ENCODE data around the gene HDAC8.

Gene HDAC8

DNA sequence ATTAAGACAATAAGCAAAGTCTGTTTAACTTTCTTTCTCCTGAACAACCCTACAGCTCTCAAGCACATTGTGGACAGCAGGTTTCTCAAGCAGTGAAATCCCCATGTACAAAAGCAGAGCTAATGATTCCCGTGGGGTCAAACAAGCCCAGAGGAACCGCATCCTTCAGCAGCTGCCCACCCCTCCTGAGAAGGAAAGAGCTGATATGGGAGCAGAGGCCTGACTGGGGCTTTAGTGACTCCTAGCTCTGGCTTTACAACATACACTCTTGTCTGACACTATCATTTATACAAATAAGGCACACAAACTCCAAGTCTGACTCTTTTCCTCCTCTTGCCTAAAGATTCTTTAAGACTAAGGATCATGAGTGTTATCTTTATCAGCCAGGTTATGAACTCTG lies 32.8 kb downstream of the HDAC8 start:
- Histone ChIP-seq H4K8ac (ENCODE audit: low read depth, low read length) (no peak overlapping the region), H4K91ac (ENCODE audit: low read depth, low read length, poor library complexity) (no peak overlapping the region), H3K27me3 (ENCODE audit: control insufficient read depth in 3 of 3, insufficient read depth in 3 of 3, low read depth in 1 of 3, low read length in 3 of 3) (no peaks in the 10 kb centered on the region), H3K9me3 (replicated peaks in 1 of 2; ENCODE audit: control insufficient read depth in 2 of 2, insufficient read depth in 1 of 2, low read depth in 1 of 2, low read length in 2 of 2) (no peaks in the 10 kb centered on the region), H2AFZ (ENCODE audit: low read length) (no peak overlapping the region), H2BK15ac (ENCODE audit: low read length) (no peak overlapping the region), H3K9ac (ENCODE audit: low read depth, low read length, poor library complexity) (no peak overlapping the region), H3K4me1 (ENCODE audit: control insufficient read depth in 2 of 2, insufficient read depth in 1 of 2, low read depth in 1 of 2, low read length in 2 of 2) (no peaks in the 10 kb centered on the region), H3K14ac (ENCODE audit: low read length) (no peak overlapping the region), H3K79me1 (ENCODE audit: low read depth, low read length) (no peaks in the 10 kb centered on the region), H3K23ac (ENCODE audit: low read depth, low read length, poor library complexity) (no peak overlapping the region), H2BK12ac (ENCODE audit: low read length) (no peak overlapping the region), H3K27ac (replicated peaks; ENCODE audit: low read length) (no peak overlapping the region), H3K4me2 (ENCODE audit: insufficient read depth, low read length, poor library complexity, severe bottlenecking) (no peak overlapping the region), H3K36me3 (replicated peaks in 1 of 2; ENCODE audit: control insufficient read depth in 2 of 2, insufficient read depth in 2 of 2, low read length in 2 of 2) (peaks cover 0 to 8% of the 10 kb centered on the region in 2 donors), H3K4ac (ENCODE audit: low read length) (no peak overlapping the region), H2AK5ac (ENCODE audit: low read depth, low read length) (no peak overlapping the region), H2BK5ac (ENCODE audit: low read length) (no peak overlapping the region), H3K18ac (ENCODE audit: low read length) (no peak overlapping the region), H3K4me3 (ENCODE audit: low read length in 2 of 2) (no peak overlapping the region), H2BK120ac (ENCODE audit: low read depth, low read length) (no peak overlapping the region)
- no peak for DNase-seq (ENCODE audit: low spot score)
- no CpG with 5 or more reads among the region's 2 CpGs for WGBS, 2 donors (ENCODE audit: extremely low coverage in 2 of 2, insufficient read length in 2 of 2, insufficient replicate concordance in 1 of 2)

DNA sequence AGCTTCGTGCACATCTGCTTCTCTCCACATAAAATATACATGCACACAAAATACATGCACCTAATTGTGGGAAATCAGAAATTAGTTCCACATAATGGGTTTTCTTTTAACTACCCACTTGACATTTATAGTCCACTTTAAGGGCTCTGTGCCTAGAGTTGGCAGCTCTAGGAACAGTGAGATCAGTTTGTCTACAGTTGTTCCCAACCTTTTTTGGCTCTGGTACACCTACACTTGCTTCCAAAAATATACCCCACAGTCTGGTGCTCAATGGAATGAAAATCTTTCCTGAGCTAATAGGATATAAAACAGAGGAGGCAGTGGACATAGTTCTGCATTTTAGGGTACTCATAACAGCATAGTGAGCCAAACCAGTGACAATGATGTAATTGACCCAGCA lies 36.1 kb downstream of the HDAC8 start:
- peaks cover 0 to 3% of the 10 kb centered on the region in 2 donors for H3K36me3 ChIP-seq (replicated peaks in 1 of 2; ENCODE audit: control insufficient read depth in 2 of 2, insufficient read depth in 2 of 2, low read length in 2 of 2)
- H3K4me3 ChIP-seq (ENCODE audit: low read length in 2 of 2): no peak overlapping the region
- no peaks in the 10 kb centered on the region for H3K4me1 ChIP-seq (ENCODE audit: control insufficient read depth in 2 of 2, insufficient read depth in 1 of 2, low read depth in 1 of 2, low read length in 2 of 2)
- no peak overlapping the region for H2BK120ac ChIP-seq (ENCODE audit: low read depth, low read length)
- no peak overlapping the region for H3K9ac ChIP-seq (ENCODE audit: low read depth, low read length, poor library complexity)
- no peak overlapping the region for H4K8ac ChIP-seq (ENCODE audit: low read depth, low read length)
- H2BK5ac ChIP-seq (ENCODE audit: low read length): no peak overlapping the region
- no peak overlapping the region for H3K18ac ChIP-seq (ENCODE audit: low read length)
- no peak overlapping the region for H3K23ac ChIP-seq (ENCODE audit: low read depth, low read length, poor library complexity)
- no peak overlapping the region for H2AK5ac ChIP-seq (ENCODE audit: low read depth, low read length)
- WGBS, 2 donors (ENCODE audit: extremely low coverage in 2 of 2, insufficient read length in 2 of 2, insufficient replicate concordance in 1 of 2): no CpG with 5 or more reads among the region's 1 CpG
- H3K4ac ChIP-seq (ENCODE audit: low read length): no peak overlapping the region
- H2AFZ ChIP-seq (ENCODE audit: low read length): no peak overlapping the region
- no peak overlapping the region for H2BK12ac ChIP-seq (ENCODE audit: low read length)
- no peak overlapping the region for H3K4me2 ChIP-seq (ENCODE audit: insufficient read depth, low read length, poor library complexity, severe bottlenecking)
- H3K27me3 ChIP-seq (ENCODE audit: control insufficient read depth in 3 of 3, insufficient read depth in 3 of 3, low read depth in 1 of 3, low read length in 3 of 3): no peaks in the 10 kb centered on the region
- no peak overlapping the region for H4K91ac ChIP-seq (ENCODE audit: low read depth, low read length, poor library complexity)
- no peak overlapping the region for H3K27ac ChIP-seq (replicated peaks; ENCODE audit: low read length)
- no peak for DNase-seq (ENCODE audit: low spot score)
- H3K14ac ChIP-seq (ENCODE audit: low read length): no peak overlapping the region
- no peak overlapping the region for H2BK15ac ChIP-seq (ENCODE audit: low read length)
- no peaks in the 10 kb centered on the region for H3K9me3 ChIP-seq (replicated peaks in 1 of 2; ENCODE audit: control insufficient read depth in 2 of 2, insufficient read depth in 1 of 2, low read depth in 1 of 2, low read length in 2 of 2)
- H3K79me1 ChIP-seq (ENCODE audit: low read depth, low read length): no peaks in the 10 kb centered on the region

DNA sequence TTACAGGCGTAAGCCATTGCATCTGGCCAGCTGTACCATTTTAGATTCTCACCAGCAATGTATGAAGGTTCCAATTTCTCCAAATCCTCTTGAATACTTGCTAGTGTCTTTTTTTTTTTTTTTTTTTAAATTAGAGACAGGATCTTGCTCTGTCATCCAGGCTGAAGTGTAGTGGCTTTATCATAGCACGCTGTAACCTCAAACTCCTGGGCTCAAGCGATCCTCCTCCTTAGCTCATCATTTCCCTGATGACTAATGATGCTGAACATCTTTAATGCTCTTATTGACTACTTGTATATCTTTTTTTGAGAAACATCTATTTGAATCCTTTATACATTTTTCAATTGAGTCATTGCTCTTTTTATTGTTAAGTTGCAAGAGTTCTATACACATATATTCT lies 40.3 kb downstream of the HDAC8 start:
- Histone ChIP-seq H2BK120ac (ENCODE audit: low read depth, low read length) (no peak overlapping the region), H4K8ac (ENCODE audit: low read depth, low read length) (no peak overlapping the region), H3K23ac (ENCODE audit: low read depth, low read length, poor library complexity) (no peak overlapping the region), H3K27me3 (ENCODE audit: control insufficient read depth in 3 of 3, insufficient read depth in 3 of 3, low read depth in 1 of 3, low read length in 3 of 3) (no peaks in the 10 kb centered on the region), H2AK5ac (ENCODE audit: low read depth, low read length) (no peak overlapping the region), H3K79me1 (ENCODE audit: low read depth, low read length) (no peaks in the 10 kb centered on the region), H3K9ac (ENCODE audit: low read depth, low read length, poor library complexity) (no peak overlapping the region), H2AFZ (ENCODE audit: low read length) (no peak overlapping the region), H3K9me3 (replicated peaks in 1 of 2; ENCODE audit: control insufficient read depth in 2 of 2, insufficient read depth in 1 of 2, low read depth in 1 of 2, low read length in 2 of 2) (no peaks in the 10 kb centered on the region), H2BK5ac (ENCODE audit: low read length) (no peak overlapping the region), H2BK15ac (ENCODE audit: low read length) (no peak overlapping the region), H2BK12ac (ENCODE audit: low read length) (no peak overlapping the region), H3K36me3 (replicated peaks in 1 of 2; ENCODE audit: control insufficient read depth in 2 of 2, insufficient read depth in 2 of 2, low read length in 2 of 2) (peaks cover 0 to 3% of the 10 kb centered on the region in 2 donors), H4K91ac (ENCODE audit: low read depth, low read length, poor library complexity) (no peak overlapping the region), H3K14ac (ENCODE audit: low read length) (no peak overlapping the region), H3K18ac (ENCODE audit: low read length) (no peak overlapping the region), H3K4me2 (ENCODE audit: insufficient read depth, low read length, poor library complexity, severe bottlenecking) (no peak overlapping the region), H3K4ac (ENCODE audit: low read length) (no peak overlapping the region), H3K4me3 (ENCODE audit: low read length in 2 of 2) (no peak overlapping the region), H3K4me1 (ENCODE audit: control insufficient read depth in 2 of 2, insufficient read depth in 1 of 2, low read depth in 1 of 2, low read length in 2 of 2) (no peaks in the 10 kb centered on the region), H3K27ac (replicated peaks; ENCODE audit: low read length) (no peak overlapping the region)
- no peak for DNase-seq (ENCODE audit: low spot score)
- WGBS, 2 donors (ENCODE audit: extremely low coverage in 2 of 2, insufficient read length in 2 of 2, insufficient replicate concordance in 1 of 2): no CpG with 5 or more reads among the region's 3 CpGs

DNA sequence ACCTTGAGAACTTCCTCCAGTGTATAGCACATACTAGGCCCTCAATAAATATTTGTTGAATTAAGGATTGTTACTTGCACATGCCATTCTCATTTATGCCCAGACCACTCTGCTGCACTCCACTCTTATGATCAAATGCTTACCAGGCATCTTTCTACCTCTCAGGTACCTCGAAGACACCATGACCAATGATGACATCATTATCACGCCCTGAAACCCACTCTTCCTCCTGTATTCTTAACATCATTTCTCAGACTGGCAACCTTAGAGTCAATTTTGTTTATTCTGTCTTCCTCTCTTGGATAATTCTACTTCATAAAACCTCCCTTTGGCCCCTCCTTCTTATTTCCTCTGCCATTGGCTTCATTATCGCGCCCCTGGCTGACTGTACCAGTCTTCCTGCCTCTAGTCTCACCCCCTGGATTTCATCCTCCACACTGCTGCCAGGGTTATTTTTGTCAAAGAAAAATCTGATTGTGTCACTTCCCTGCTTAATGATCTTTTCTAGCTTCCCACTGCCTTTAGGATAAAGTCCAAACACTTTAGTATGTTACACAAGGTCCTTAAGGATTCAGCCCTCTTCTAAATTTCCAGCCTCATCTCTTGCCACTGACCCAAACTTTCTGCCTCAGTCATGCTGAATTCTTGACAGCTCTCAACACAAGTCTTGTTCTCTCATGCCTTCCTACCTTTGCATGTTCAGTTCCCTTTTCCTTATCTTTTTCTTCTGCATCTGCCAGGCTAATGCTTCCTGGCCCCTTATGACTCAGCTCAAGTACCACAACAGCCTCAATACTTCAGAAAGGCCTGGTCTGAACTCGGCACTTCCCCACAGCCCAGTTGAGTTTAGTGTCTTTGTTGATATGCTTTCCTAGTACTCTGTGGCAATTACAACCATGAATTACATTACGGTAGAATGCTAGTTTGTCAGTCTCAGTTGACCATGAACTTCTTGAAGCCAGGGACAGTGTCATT lies 45.8 kb downstream of the HDAC8 start:
- H3K18ac ChIP-seq (ENCODE audit: low read length): no peak overlapping the region
- no peak for DNase-seq (ENCODE audit: low spot score)

More for the DNA sequence above, 45.8 kb downstream of the HDAC8 start:
- no CpG with 5 or more reads among the region's 6 CpGs for WGBS, 2 donors (ENCODE audit: extremely low coverage in 2 of 2, insufficient read length in 2 of 2, insufficient replicate concordance in 1 of 2)
- Histone ChIP-seq H2BK120ac (ENCODE audit: low read depth, low read length) (no peak overlapping the region), H3K36me3 (replicated peaks in 1 of 2; ENCODE audit: control insufficient read depth in 2 of 2, insufficient read depth in 2 of 2, low read length in 2 of 2) (no peaks in the 10 kb centered on the region), H3K4ac (ENCODE audit: low read length) (no peak overlapping the region), H3K14ac (ENCODE audit: low read length) (no peak overlapping the region), H4K8ac (ENCODE audit: low read depth, low read length) (no peak overlapping the region), H3K4me1 (ENCODE audit: control insufficient read depth in 2 of 2, insufficient read depth in 1 of 2, low read depth in 1 of 2, low read length in 2 of 2) (no peaks in the 10 kb centered on the region), H3K9me3 (replicated peaks in 1 of 2; ENCODE audit: control insufficient read depth in 2 of 2, insufficient read depth in 1 of 2, low read depth in 1 of 2, low read length in 2 of 2) (no peaks in the 10 kb centered on the region), H2BK15ac (ENCODE audit: low read length) (no peak overlapping the region), H2BK12ac (ENCODE audit: low read length) (no peak overlapping the region), H3K27me3 (ENCODE audit: control insufficient read depth in 3 of 3, insufficient read depth in 3 of 3, low read depth in 1 of 3, low read length in 3 of 3) (no peaks in the 10 kb centered on the region), H4K91ac (ENCODE audit: low read depth, low read length, poor library complexity) (no peak overlapping the region), H3K79me1 (ENCODE audit: low read depth, low read length) (no peaks in the 10 kb centered on the region), H2BK5ac (ENCODE audit: low read length) (no peak overlapping the region), H3K27ac (replicated peaks; ENCODE audit: low read length) (no peak overlapping the region), H3K23ac (ENCODE audit: low read depth, low read length, poor library complexity) (no peak overlapping the region), H2AFZ (ENCODE audit: low read length) (no peak overlapping the region), H2AK5ac (ENCODE audit: low read depth, low read length) (no peak overlapping the region), H3K4me2 (ENCODE audit: insufficient read depth, low read length, poor library complexity, severe bottlenecking) (no peak overlapping the region), H3K4me3 (ENCODE audit: low read length in 2 of 2) (no peak overlapping the region), H3K9ac (ENCODE audit: low read depth, low read length, poor library complexity) (no peak overlapping the region)
